H9 (cell line): ENCODE results near the gene SHISA4. TPM values are rescaled to one million over a fixed set of nuclear protein-coding genes. Genes with fewer than 3 reads are reported as not detected.

ENCODE experiments used
- DNase-seq: peaks from one replicate; pipeline ENCODE4 v3.0.0-alpha.2; 2017
- H2AFZ ChIP-seq: one replicate; pipeline ENCODE4 v1.6.1; 2013; ENCODE audit warnings: mild to moderate bottlenecking, low read length, control low read depth, moderate library complexity
- H2AK5ac ChIP-seq: 2 replicates; pipeline ENCODE4 v1.6.1; 2013; ENCODE audit warnings: low read length, control low read depth, mixed read lengths; ENCODE audit not compliant: insufficient read length
- H2BK120ac ChIP-seq: one replicate; pipeline ENCODE4 v1.6.1; 2013; ENCODE audit warnings: low read depth, mild to moderate bottlenecking, low read length, control low read depth, inconsistent platforms; ENCODE audit not compliant: poor library complexity, severe bottlenecking
- H2BK12ac ChIP-seq: 2 replicates; pipeline ENCODE4 v1.6.1; 2013; ENCODE audit warnings: low read length, control low read depth, mixed read lengths, low read depth; ENCODE audit not compliant: insufficient read length
- H2BK15ac ChIP-seq: 2 replicates; pipeline ENCODE4 v1.6.1; 2013; ENCODE audit warnings: low read depth, low read length, control low read depth
- H2BK20ac ChIP-seq: one replicate; pipeline ENCODE4 v1.6.1; 2013; ENCODE audit warnings: low read depth, mild to moderate bottlenecking, low read length, control low read depth, inconsistent platforms; ENCODE audit not compliant: poor library complexity, severe bottlenecking
- H2BK5ac ChIP-seq: 2 replicates; pipeline ENCODE4 v1.6.1; 2013; ENCODE audit warnings: low read length, control low read depth, mixed read lengths; ENCODE audit not compliant: insufficient read length
- H3K14ac ChIP-seq: 2 replicates; pipeline ENCODE4 v1.6.1; 2013; ENCODE audit warnings: low read length, control low read depth; ENCODE audit not compliant: insufficient read depth
- H3K18ac ChIP-seq: 2 replicates; pipeline ENCODE4 v1.6.1; 2013; ENCODE audit warnings: low read depth, mild to moderate bottlenecking, mixed read lengths, low read length, control low read depth; ENCODE audit not compliant: insufficient read length
- H3K23ac ChIP-seq: 2 replicates; pipeline ENCODE4 v1.6.1; 2013; ENCODE audit warnings: low read length, control low read depth, mixed read lengths, low read depth; ENCODE audit not compliant: insufficient read length
- H3K23me2 ChIP-seq: 2 replicates; pipeline ENCODE4 v1.6.1; 2013; ENCODE audit warnings: low read depth, mild to moderate bottlenecking, mixed read lengths, low read length, control low read depth; ENCODE audit not compliant: insufficient read length, poor library complexity, severe bottlenecking
- H3K27ac ChIP-seq: 2 replicates; pipeline ENCODE4 v1.5.1; 2013; ENCODE audit warnings: low read length, control low read depth, mixed read lengths, low read depth; ENCODE audit not compliant: insufficient read length
- H3K27me3 ChIP-seq: 2 replicates; pipeline ENCODE4 v1.6.1; 2013; ENCODE audit warnings: low read length, control low read depth, inconsistent platforms; ENCODE audit not compliant: insufficient read depth
- H3K4ac ChIP-seq: 2 replicates; pipeline ENCODE4 v1.6.1; 2013; ENCODE audit warnings: low read depth, mild to moderate bottlenecking, control low read depth, inconsistent platforms, low read length, moderate library complexity
- H3K4me1 ChIP-seq: 2 replicates; pipeline ENCODE4 v1.6.1; 2013; ENCODE audit warnings: low read length, control low read depth, inconsistent platforms; ENCODE audit not compliant: insufficient read depth
- H3K4me2 ChIP-seq: 2 replicates; pipeline ENCODE4 v1.6.1; 2013; ENCODE audit warnings: low read length, control low read depth, mixed read lengths; ENCODE audit not compliant: insufficient read length, insufficient read depth
- H3K56ac ChIP-seq: 2 replicates; pipeline ENCODE4 v1.6.1; 2013; ENCODE audit warnings: low read depth, mild to moderate bottlenecking, mixed read lengths, low read length, control low read depth; ENCODE audit not compliant: insufficient read length
- H3K79me1 ChIP-seq: 2 replicates; pipeline ENCODE4 v1.6.1; 2013; ENCODE audit warnings: low read depth, mild to moderate bottlenecking, moderate library complexity, low read length, control low read depth, inconsistent platforms; ENCODE audit not compliant: insufficient read depth, poor library complexity, severe bottlenecking
- H3K79me2 ChIP-seq: 2 replicates; pipeline ENCODE4 v1.6.1; 2013; ENCODE audit warnings: low read length, control low read depth, inconsistent platforms; ENCODE audit not compliant: insufficient read depth
- H3K9ac ChIP-seq: 2 replicates; pipeline ENCODE4 v1.6.1; 2013; ENCODE audit warnings: low read length, control low read depth, mixed read lengths; ENCODE audit not compliant: insufficient read length; ENCODE audit errors: extremely low read depth
- H3K9me3 ChIP-seq: one replicate; pipeline ENCODE4 v1.6.1; 2013; ENCODE audit warnings: low read depth, low read length, inconsistent platforms; ENCODE audit not compliant: control insufficient read depth
- H3T11ph ChIP-seq: one replicate; pipeline ENCODE4 v1.6.1; 2013; ENCODE audit warnings: mild to moderate bottlenecking, low read length, control low read depth, inconsistent platforms
- H4K20me1 ChIP-seq: one replicate; pipeline ENCODE4 v1.6.1; 2013; ENCODE audit not compliant: control insufficient read depth, insufficient read length, insufficient read depth
- H4K5ac ChIP-seq: 2 replicates; pipeline ENCODE4 v1.6.1; 2013; ENCODE audit warnings: low read depth, mild to moderate bottlenecking, mixed read lengths, low read length, control low read depth; ENCODE audit not compliant: insufficient read length
- H4K8ac ChIP-seq: replicated peaks from 2 replicates; pipeline ENCODE4 v1.6.1; 2013; ENCODE audit warnings: low read length, control low read depth, mixed read lengths, low read depth; ENCODE audit not compliant: insufficient read length
- H4K91ac ChIP-seq: 2 replicates; pipeline ENCODE4 v1.6.1; 2013; ENCODE audit warnings: low read depth, mild to moderate bottlenecking, moderate library complexity, mixed read lengths, low read length, control low read depth; ENCODE audit not compliant: insufficient read length
- H3K27ac Mint-ChIP-seq, 3 experiments: 2 replicates in 2 of 3; 3 replicates in 1 of 3; pipeline ENCODE4 v1.8.0; 2020 to 2021; ENCODE audit warnings: mixed read lengths in 3 of 3, mild to moderate bottlenecking in 1 of 3, moderate library complexity in 1 of 3
- H3K27me3 Mint-ChIP-seq: 2 replicates; pipeline ENCODE4 v1.8.0; 2021; ENCODE audit warnings: low read depth, mild to moderate bottlenecking, moderate library complexity, mixed read lengths
- H3K36me3 Mint-ChIP-seq, 3 experiments: 2 replicates in 2 of 3; 3 replicates in 1 of 3; pipeline ENCODE4 v1.8.0; 2020 to 2021; ENCODE audit warnings: low read depth in 3 of 3, mixed read lengths in 3 of 3; ENCODE audit not compliant: insufficient read depth in 1 of 3
- H3K4me1 Mint-ChIP-seq, 2 experiments: 2 replicates each; pipeline ENCODE4 v1.8.0; 2020; ENCODE audit warnings: mixed read lengths in 2 of 2
- H3K4me3 Mint-ChIP-seq, 2 experiments: 2 replicates in 1 of 2; 3 replicates in 1 of 2; pipeline ENCODE4 v1.8.0; 2020 to 2021; ENCODE audit warnings: mild to moderate bottlenecking in 2 of 2, mixed read lengths in 2 of 2, moderate library complexity in 1 of 2
- H3K9me3 Mint-ChIP-seq, 2 experiments: 2 replicates in 1 of 2; 3 replicates in 1 of 2; pipeline ENCODE4 v1.8.0; 2020; ENCODE audit warnings: mild to moderate bottlenecking in 2 of 2, mixed read lengths in 2 of 2, moderate library complexity in 1 of 2
- WGBS: extraction: QIAGEN DNeasy Blood & Tissue Kit; methylation state at CpG from one replicate; pipeline ENCODE4 v1.1.7; 2013; ENCODE audit warnings: missing lambda C conversion rate, low lambda C conversion rate, mixed read lengths; ENCODE audit not compliant: insufficient read length; ENCODE audit errors: extremely low coverage; 5-methylcytosine and 5-hydroxymethylcytosine counted together
- total RNA-seq: library from RNA; stranded (reverse); gene quantifications from 2 replicates; pipeline ENCODE4 v1.2.1, GENCODE V29; 2021
- TF ChIP-seq, protein P1 (sequence below): fragments of 200-600 bp; sonication (generic); conservative IDR thresholded peaks from 3 replicates; pipeline ENCODE4 v1.8.0; 2021; ENCODE audit warnings: antibody characterized with exemption, mild to moderate bottlenecking

SHISA4 gene
- total RNA-seq, 1 experiment from 2014 or later = 6.3 TPM

DNA sequence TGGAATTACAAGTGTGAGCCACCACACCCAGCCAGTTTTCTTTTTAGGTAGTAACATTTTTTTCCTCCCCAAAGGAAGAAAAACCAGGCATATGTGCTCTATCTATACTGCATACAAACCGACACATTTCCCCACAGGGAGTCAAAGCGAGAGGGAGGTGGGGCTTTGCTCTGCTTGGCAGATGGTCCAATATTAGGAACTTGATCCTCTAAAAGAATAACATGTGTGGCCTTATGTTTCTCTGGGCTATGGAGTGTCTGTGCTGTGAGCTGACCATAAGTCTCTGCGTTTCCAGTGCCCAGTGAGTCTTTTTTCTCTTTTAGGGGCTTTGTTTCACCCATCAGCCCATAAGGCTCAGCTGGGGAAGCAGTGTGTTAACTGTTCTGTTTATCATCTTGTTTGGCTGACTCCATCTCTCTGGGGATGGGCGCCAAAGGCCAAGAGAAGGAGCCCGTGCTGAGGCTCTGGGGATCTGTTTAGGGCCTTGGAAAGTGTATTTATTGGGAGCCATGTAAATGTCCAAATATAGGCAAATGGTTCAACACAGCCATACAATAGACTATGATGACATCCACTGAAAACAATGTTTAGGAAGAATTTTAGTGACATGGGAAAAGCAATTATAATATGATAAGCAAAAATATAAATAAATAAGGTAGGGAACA is 37.4 kb downstream of the SHISA4 start:
- H3K4ac ChIP-seq = no peak overlapping the region
- no peak overlapping the region for H4K5ac ChIP-seq
- Mint-ChIP-seq H3K27ac (no peak overlapping the region), H3K27me3 (no peaks in the 10 kb centered on the region; the same call in 1 of the 2 replicates), H3K36me3 (no peaks in the 10 kb centered on the region), H3K4me3 (no peak overlapping the region), H3K9me3 (no peaks in the 10 kb centered on the region), H3K4me1 (peaks cover 0 to 3% of the 10 kb centered on the region in 2 experiments; a peak in 1 of 4 replicates)
- H2AFZ ChIP-seq = no peak overlapping the region
- H3K9me3 ChIP-seq = no peaks in the 10 kb centered on the region
- no peaks in the 10 kb centered on the region for H4K20me1 ChIP-seq
- no CpG with 5 or more reads among the region's 5 CpGs for WGBS
- H4K91ac ChIP-seq = no peak overlapping the region
- H2BK20ac ChIP-seq = no peak overlapping the region
- TF ChIP-seq, protein P1, sequence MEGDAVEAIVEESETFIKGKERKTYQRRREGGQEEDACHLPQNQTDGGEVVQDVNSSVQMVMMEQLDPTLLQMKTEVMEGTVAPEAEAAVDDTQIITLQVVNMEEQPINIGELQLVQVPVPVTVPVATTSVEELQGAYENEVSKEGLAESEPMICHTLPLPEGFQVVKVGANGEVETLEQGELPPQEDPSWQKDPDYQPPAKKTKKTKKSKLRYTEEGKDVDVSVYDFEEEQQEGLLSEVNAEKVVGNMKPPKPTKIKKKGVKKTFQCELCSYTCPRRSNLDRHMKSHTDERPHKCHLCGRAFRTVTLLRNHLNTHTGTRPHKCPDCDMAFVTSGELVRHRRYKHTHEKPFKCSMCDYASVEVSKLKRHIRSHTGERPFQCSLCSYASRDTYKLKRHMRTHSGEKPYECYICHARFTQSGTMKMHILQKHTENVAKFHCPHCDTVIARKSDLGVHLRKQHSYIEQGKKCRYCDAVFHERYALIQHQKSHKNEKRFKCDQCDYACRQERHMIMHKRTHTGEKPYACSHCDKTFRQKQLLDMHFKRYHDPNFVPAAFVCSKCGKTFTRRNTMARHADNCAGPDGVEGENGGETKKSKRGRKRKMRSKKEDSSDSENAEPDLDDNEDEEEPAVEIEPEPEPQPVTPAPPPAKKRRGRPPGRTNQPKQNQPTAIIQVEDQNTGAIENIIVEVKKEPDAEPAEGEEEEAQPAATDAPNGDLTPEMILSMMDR = no peak
- H2BK12ac ChIP-seq = no peak overlapping the region
- H3K27ac ChIP-seq = no peak overlapping the region
- H2BK15ac ChIP-seq = no peak overlapping the region
- H2AK5ac ChIP-seq = no peak overlapping the region
- H3K14ac ChIP-seq = no peak overlapping the region
- no peaks in the 10 kb centered on the region for H3K4me1 ChIP-seq
- no peak overlapping the region for H2BK120ac ChIP-seq
- H3K23me2 ChIP-seq = no peaks in the 10 kb centered on the region
- H3T11ph ChIP-seq = no peak overlapping the region
- H3K23ac ChIP-seq = no peak overlapping the region
- H2BK5ac ChIP-seq = no peak overlapping the region
- no peak overlapping the region for H3K9ac ChIP-seq
- H4K8ac ChIP-seq = no peak overlapping the region
- H3K4me2 ChIP-seq = no peak overlapping the region
- no peak for DNase-seq
- no peaks in the 10 kb centered on the region for H3K79me1 ChIP-seq
- H3K79me2 ChIP-seq = no peaks in the 10 kb centered on the region
- H3K27me3 ChIP-seq = no peaks in the 10 kb centered on the region
- no peak overlapping the region for H3K18ac ChIP-seq
- H3K56ac ChIP-seq = no peak overlapping the region
